Measurements from ENCODE around the gene PKHD1.

Gene PKHD1

DNA sequence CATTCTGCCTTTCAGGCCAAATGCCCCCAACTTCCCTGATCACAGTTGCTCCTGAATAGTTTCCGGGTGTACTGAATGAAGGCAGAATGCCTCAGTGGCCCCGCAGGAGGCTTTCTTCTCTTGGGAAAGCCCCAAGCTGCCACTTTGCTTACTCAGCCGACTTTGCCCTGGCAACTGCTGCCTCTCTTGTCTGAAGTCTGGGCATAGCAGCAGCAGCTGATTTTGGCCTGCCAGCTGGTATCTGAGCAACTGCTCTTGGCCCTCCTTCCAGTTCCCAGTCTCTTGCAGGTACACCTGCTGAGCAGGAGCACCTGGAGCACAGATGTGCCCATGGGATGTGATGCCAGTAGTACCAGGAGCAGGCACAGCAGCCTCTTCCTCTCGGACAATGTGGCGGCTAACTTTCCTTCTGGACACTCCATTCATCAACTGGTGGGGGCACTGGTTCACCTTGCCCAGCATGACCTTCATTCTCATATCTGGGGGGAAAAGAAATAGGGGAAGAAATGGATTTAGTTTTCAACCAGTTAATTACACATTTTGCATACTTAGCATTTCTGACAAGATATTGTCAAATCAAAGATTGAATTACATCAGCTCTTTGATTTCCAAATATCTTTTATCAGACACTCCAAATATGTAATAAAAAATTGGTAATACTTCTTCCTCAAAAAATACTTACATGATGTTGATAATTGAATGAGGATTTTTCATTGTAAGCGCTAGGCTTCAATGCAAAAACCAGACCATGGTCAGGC is 468.2 kb downstream of the PKHD1 start:
- TF ChIP-seq CEBPB (IDR thresholded peaks at IDR 0.05) (no peak), RAD21 (IDR thresholded peaks at IDR 0.05; ENCODE audit: low read depth) (no peak)

DNA sequence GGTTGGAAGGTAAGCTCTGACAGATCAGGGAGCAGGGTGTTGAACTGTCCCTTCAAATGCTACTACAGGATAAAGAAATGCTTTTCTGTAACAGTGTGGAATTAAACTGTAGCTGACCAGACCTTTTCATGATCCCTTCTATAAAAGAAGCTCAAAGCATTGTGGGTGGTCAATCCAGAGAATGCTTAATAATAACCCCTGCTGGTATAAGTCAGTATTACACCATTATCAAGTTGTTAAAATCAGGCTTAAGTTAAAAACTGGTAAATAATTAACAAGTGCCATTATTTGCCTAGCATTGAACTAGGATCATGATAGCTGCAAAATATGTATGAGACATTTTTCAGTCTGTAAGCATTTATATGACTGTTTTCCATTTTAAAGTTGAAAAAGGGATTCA is 468.9 kb downstream of the PKHD1 start:
- TF ChIP-seq TEAD4 (IDR thresholded peaks at IDR 0.05) (no peak), MAX (IDR thresholded peaks at IDR 0.05) (no peak), NFIC (IDR thresholded peaks at IDR 0.05) (no peak), TAF1 (IDR thresholded peaks at IDR 0.05; ENCODE audit: low read depth) (no peak), ZBTB7A (IDR thresholded peaks at IDR 0.05; ENCODE audit: low read depth) (no peak)

GRCh38 chr6:51617751-51618150 is 469.7 kb downstream of the PKHD1 start:
- no peak for TF ChIP-seq FOXM1 (IDR thresholded peaks at IDR 0.05; ENCODE audit: borderline replicate concordance, low read depth)
- no peak for TF ChIP-seq EGR1 (IDR thresholded peaks at IDR 0.05)
- no peak for TF ChIP-seq YY1 (IDR thresholded peaks at IDR 0.05; ENCODE audit: low read depth)
- TF ChIP-seq CEBPB (IDR thresholded peaks at IDR 0.05): no peak
- TF ChIP-seq RAD21 (IDR thresholded peaks at IDR 0.05; ENCODE audit: low read depth): no peak
- no peak for TF ChIP-seq TAF1 (IDR thresholded peaks at IDR 0.05; ENCODE audit: low read depth)
- TF ChIP-seq MAX (IDR thresholded peaks at IDR 0.05): no peak
- no peak for TF ChIP-seq CREB1 (IDR thresholded peaks at IDR 0.05; ENCODE audit: low read depth)

GRCh38 chr6:51616243-51616642 is 471.2 kb downstream of the PKHD1 start:
- no peak for TF ChIP-seq YY1 (IDR thresholded peaks at IDR 0.05; ENCODE audit: low read depth)
- TF ChIP-seq CREB1 (IDR thresholded peaks at IDR 0.05; ENCODE audit: low read depth): no peak

- TF ChIP-seq CEBPB (IDR thresholded peaks at IDR 0.05) (no peak), YY1 (IDR thresholded peaks at IDR 0.05; ENCODE audit: low read depth) (no peak), FOXM1 (IDR thresholded peaks at IDR 0.05; ENCODE audit: borderline replicate concordance, low read depth) (no peak), MAX (IDR thresholded peaks at IDR 0.05) (no peak), CREB1 (IDR thresholded peaks at IDR 0.05; ENCODE audit: low read depth) (no peak), NFIC (IDR thresholded peaks at IDR 0.05) (no peak), TAF1 (IDR thresholded peaks at IDR 0.05; ENCODE audit: low read depth) (no peak), TEAD4 (IDR thresholded peaks at IDR 0.05) (no peak)
- TF ChIP-seq, protein P1, sequence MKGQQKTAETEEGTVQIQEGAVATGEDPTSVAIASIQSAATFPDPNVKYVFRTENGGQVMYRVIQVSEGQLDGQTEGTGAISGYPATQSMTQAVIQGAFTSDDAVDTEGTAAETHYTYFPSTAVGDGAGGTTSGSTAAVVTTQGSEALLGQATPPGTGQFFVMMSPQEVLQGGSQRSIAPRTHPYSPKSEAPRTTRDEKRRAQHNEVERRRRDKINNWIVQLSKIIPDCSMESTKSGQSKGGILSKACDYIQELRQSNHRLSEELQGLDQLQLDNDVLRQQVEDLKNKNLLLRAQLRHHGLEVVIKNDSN (IDR thresholded peaks at IDR 0.05): no peak
Observed at GRCh38 chr6:51614725-51615124, 472.7 kb downstream of the PKHD1 start.

DNA sequence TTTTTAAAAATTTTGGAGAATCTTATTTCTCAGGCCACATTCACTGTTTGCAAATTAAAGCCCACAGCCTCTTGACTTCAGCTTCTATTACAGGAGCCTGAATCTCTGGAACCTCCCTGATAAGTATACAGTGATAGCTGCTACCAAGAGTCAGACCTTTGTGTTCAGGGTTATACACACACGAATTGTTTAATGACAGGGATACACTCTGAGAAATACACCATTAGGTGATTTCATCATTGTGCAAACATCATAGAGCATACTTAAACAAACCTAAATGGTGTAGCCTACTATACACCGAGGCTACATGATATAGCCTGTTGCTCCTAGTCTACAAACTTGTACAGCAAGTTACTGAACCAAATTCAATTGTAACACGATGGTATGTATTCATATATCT is 473.9 kb downstream of the PKHD1 start:
- no peak for TF ChIP-seq EP300 (IDR thresholded peaks at IDR 0.05; ENCODE audit: borderline replicate concordance)

DNA sequence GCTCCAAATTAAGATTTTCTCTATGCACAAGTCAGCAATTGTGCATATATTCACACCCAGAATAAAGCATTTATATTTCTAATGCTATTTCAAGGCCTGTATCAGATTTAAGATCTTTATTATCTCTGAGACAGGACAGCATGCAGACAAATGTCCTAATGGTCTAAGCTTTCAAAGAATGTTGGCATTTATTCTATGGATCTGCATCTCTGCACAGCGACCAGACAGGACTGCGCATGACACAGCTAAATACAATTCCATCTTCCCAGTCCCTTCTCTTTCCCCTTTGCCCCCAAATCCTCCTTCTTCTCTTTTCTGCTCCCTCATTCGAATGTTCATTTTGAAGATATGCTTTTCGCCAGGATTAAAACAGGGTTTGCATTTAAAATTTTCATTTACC is 478.5 kb downstream of the PKHD1 start:
- TF ChIP-seq RAD21 (IDR thresholded peaks at IDR 0.05; ENCODE audit: low read depth) (no peak), YY1 (IDR thresholded peaks at IDR 0.05; ENCODE audit: low read depth) (no peak), ZBTB7A (IDR thresholded peaks at IDR 0.05; ENCODE audit: low read depth) (no peak), TCF12 (IDR thresholded peaks at IDR 0.05; ENCODE audit: low read depth) (no peak), EP300 (IDR thresholded peaks at IDR 0.05; ENCODE audit: borderline replicate concordance) (no peak), TAF1 (IDR thresholded peaks at IDR 0.05; ENCODE audit: low read depth) (no peak), FOXM1 (IDR thresholded peaks at IDR 0.05; ENCODE audit: borderline replicate concordance, low read depth) (no peak), EGR1 (IDR thresholded peaks at IDR 0.05) (no peak), CREB1 (IDR thresholded peaks at IDR 0.05; ENCODE audit: low read depth) (no peak)

DNA sequence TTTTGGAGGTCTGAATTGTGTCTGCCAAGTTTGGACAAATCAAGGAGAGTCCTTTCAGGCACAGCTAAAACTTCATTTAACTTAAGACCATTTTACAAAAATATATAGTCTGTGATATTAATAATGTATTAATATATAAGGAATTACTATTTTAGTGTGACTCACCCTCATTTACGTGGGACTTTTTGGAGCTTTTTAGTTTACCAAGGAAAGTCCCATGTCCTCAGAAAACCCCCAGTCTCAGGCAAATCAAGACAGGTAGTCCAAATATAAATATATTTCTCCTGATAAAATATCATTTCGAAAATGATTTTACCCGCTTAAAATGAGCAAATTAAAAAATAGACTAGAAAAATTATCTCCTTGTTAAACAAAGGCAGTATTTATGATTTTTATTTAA is 479.0 kb downstream of the PKHD1 start:
- TF ChIP-seq TEAD4 (IDR thresholded peaks at IDR 0.05): no peak
- TF ChIP-seq YY1 (IDR thresholded peaks at IDR 0.05; ENCODE audit: low read depth): no peak
- no peak for TF ChIP-seq NFIC (IDR thresholded peaks at IDR 0.05)
- TF ChIP-seq EGR1 (IDR thresholded peaks at IDR 0.05): no peak
- TF ChIP-seq, protein P1 (IDR thresholded peaks at IDR 0.05): no peak
- TF ChIP-seq EP300 (IDR thresholded peaks at IDR 0.05; ENCODE audit: borderline replicate concordance): no peak
- no peak for TF ChIP-seq CREB1 (IDR thresholded peaks at IDR 0.05; ENCODE audit: low read depth)
- no peak for TF ChIP-seq FOXM1 (IDR thresholded peaks at IDR 0.05; ENCODE audit: borderline replicate concordance, low read depth)
- no peak for TF ChIP-seq TAF1 (IDR thresholded peaks at IDR 0.05; ENCODE audit: low read depth)
- TF ChIP-seq, protein P2, sequence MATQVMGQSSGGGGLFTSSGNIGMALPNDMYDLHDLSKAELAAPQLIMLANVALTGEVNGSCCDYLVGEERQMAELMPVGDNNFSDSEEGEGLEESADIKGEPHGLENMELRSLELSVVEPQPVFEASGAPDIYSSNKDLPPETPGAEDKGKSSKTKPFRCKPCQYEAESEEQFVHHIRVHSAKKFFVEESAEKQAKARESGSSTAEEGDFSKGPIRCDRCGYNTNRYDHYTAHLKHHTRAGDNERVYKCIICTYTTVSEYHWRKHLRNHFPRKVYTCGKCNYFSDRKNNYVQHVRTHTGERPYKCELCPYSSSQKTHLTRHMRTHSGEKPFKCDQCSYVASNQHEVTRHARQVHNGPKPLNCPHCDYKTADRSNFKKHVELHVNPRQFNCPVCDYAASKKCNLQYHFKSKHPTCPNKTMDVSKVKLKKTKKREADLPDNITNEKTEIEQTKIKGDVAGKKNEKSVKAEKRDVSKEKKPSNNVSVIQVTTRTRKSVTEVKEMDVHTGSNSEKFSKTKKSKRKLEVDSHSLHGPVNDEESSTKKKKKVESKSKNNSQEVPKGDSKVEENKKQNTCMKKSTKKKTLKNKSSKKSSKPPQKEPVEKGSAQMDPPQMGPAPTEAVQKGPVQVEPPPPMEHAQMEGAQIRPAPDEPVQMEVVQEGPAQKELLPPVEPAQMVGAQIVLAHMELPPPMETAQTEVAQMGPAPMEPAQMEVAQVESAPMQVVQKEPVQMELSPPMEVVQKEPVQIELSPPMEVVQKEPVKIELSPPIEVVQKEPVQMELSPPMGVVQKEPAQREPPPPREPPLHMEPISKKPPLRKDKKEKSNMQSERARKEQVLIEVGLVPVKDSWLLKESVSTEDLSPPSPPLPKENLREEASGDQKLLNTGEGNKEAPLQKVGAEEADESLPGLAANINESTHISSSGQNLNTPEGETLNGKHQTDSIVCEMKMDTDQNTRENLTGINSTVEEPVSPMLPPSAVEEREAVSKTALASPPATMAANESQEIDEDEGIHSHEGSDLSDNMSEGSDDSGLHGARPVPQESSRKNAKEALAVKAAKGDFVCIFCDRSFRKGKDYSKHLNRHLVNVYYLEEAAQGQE (IDR thresholded peaks at IDR 0.05; ENCODE audit: low read depth): no peak
- no peak for TF ChIP-seq CEBPB (IDR thresholded peaks at IDR 0.05)
- TF ChIP-seq RAD21 (IDR thresholded peaks at IDR 0.05; ENCODE audit: low read depth): no peak
- no peak for TF ChIP-seq TCF12 (IDR thresholded peaks at IDR 0.05; ENCODE audit: low read depth)
- no peak for TF ChIP-seq ZBTB7A (IDR thresholded peaks at IDR 0.05; ENCODE audit: low read depth)
- TF ChIP-seq MAX (IDR thresholded peaks at IDR 0.05): no peak

Measured in Ishikawa (cell line).